Naive thymus-derived CD4-positive, alpha-beta T cell (primary cell): Measurements from ENCODE around the gene TULP1. TPM values are rescaled to one million over a fixed set of nuclear protein-coding genes. Genes with fewer than 3 reads are reported as not detected.
A peak's percentile ranks its signal among the peaks of the same experiment; 100 is the strongest.

Experiments used
- ATAC-seq: fragments of 150-1000 bp; cut with Tn5 transposase; 2 replicates; pipeline ENCODE4 v1.10.0; 2021; ENCODE audit warnings: mild to moderate bottlenecking, moderate library complexity
- CTCF ChIA-PET: fragments of 350-600 bp; sonication (Branson Sonifier 250); formaldehyde crosslinking; loops from one replicate; lab custom pipeline; 2021; ENCODE audit warnings: antibody characterized with exemption; lab: Charles Lee
- POLR2A ChIA-PET: fragments of 350-600 bp; sonication (Branson Sonifier 250); formaldehyde crosslinking; loops from one replicate; lab custom pipeline; 2021; ENCODE audit warnings: antibody characterized with exemption, inconsistent platforms; lab: Charles Lee
- DNase-seq, 9 donors: peaks; one replicate each; pipeline versions ENCODE4 v3.0.0 to v3.0.0-alpha.2; 2020 to 2022; ENCODE audit warnings: mixed read lengths in 1 of 9
- H3K27ac ChIP-seq: one replicate; pipeline ENCODE4 v1.7.0; 2013; ENCODE audit warnings: mild to moderate bottlenecking, low read depth, low read length, moderate library complexity
- H3K27me3 ChIP-seq, 2 donors: one replicate each; pipeline ENCODE4 v1.7.0; 2013; ENCODE audit warnings: low read length in 2 of 2, mild to moderate bottlenecking in 2 of 2, moderate library complexity in 2 of 2; ENCODE audit not compliant: control insufficient read depth in 2 of 2, insufficient read depth in 2 of 2
- H3K36me3 ChIP-seq, 3 experiments: 1 replicate in 2 of 3; 2 replicates in 1 of 3; pipeline ENCODE4 v1.7.0; 2013; ENCODE audit warnings: low read length in 3 of 3, mild to moderate bottlenecking in 3 of 3, moderate library complexity in 1 of 3; ENCODE audit not compliant: insufficient read depth in 3 of 3, control insufficient read depth in 2 of 3
- H3K4me1 ChIP-seq, 2 donors: one replicate each; pipeline ENCODE4 v1.7.0; 2013; ENCODE audit warnings: low read length in 2 of 2, mild to moderate bottlenecking in 2 of 2, moderate library complexity in 1 of 2; ENCODE audit not compliant: control insufficient read depth in 2 of 2, insufficient read depth in 2 of 2
- H3K4me3 ChIP-seq: 2 replicates; pipeline ENCODE4 v1.7.0; 2013; ENCODE audit warnings: mild to moderate bottlenecking, low read length
- H3K9me3 ChIP-seq, 3 experiments: 1 replicate in 2 of 3; 2 replicates in 1 of 3; pipeline ENCODE4 v1.7.0; 2013; ENCODE audit warnings: low read length in 3 of 3; ENCODE audit not compliant: control insufficient read depth in 2 of 3
- H3K27ac Mint-ChIP-seq, 9 donors: one replicate each; pipeline ENCODE4 v1.8.0; 2020 to 2022; ENCODE audit warnings: mixed read lengths in 9 of 9, mild to moderate bottlenecking in 8 of 9, moderate library complexity in 5 of 9, inconsistent platforms in 2 of 9
- H3K27me3 Mint-ChIP-seq, 5 donors: one replicate each; pipeline ENCODE4 v1.8.0; 2021 to 2022; ENCODE audit warnings: mixed read lengths in 5 of 5, mild to moderate bottlenecking in 1 of 5
- H3K36me3 Mint-ChIP-seq, 5 donors: one replicate each; pipeline ENCODE4 v1.8.0; 2020 to 2022; ENCODE audit warnings: mixed read lengths in 5 of 5, mild to moderate bottlenecking in 3 of 5, inconsistent platforms in 1 of 5
- H3K4me1 Mint-ChIP-seq, 7 donors: one replicate each; pipeline ENCODE4 v1.8.0; 2020 to 2022; ENCODE audit warnings: mixed read lengths in 7 of 7, mild to moderate bottlenecking in 3 of 7, inconsistent platforms in 1 of 7
- H3K4me3 Mint-ChIP-seq, 10 donors: one replicate each; pipeline ENCODE4 v1.8.0; 2020 to 2022; ENCODE audit warnings: mild to moderate bottlenecking in 10 of 10, mixed read lengths in 10 of 10, moderate library complexity in 6 of 10, inconsistent platforms in 2 of 10
- H3K9me3 Mint-ChIP-seq, 11 donors: one replicate each; pipeline ENCODE4 v1.8.0; 2020 to 2022; ENCODE audit warnings: mixed read lengths in 11 of 11, mild to moderate bottlenecking in 4 of 11, inconsistent platforms in 1 of 11, moderate library complexity in 1 of 11
- intact Hi-C, 2 donors: fragments of 100-400 bp; cut with micrococcal nuclease; formaldehyde crosslinking; loops; one replicate each; pipeline ENCODE4 v1.15.1; 2023
- polyA plus RNA-seq, 2 donors: library from polyadenylated mRNA; unstranded; fragments of 300-500 nt; fragmentation: Illumina TruSeq; gene quantifications; one replicate each; pipeline ENCODE4 v1.2.3, GENCODE V29; 2021
- total RNA-seq, 6 experiments: library from RNA in 5 of 6; stranded (reverse) in 5 of 6; gene quantifications; 1 replicate in 5 of 6; 2 replicates in 1 of 6; pipeline ENCODE4 v1.2.3 and lab custom pipeline; 2021 to 2026

TULP1 gene
- total and polyA plus RNA-seq, 7 experiments from 2014 or later: not detected

- POLR2A ChIA-PET: no interaction called here
- H3K27ac Mint-ChIP-seq: peak overlapping the region in 6 of 9 donors; percentile 1 to 66 (median 19)
- intact Hi-C loops: no loop called here
Observed at GRCh38 chr6:35494161-35494563, 18.5 kb downstream of the TULP1 start.

DNA sequence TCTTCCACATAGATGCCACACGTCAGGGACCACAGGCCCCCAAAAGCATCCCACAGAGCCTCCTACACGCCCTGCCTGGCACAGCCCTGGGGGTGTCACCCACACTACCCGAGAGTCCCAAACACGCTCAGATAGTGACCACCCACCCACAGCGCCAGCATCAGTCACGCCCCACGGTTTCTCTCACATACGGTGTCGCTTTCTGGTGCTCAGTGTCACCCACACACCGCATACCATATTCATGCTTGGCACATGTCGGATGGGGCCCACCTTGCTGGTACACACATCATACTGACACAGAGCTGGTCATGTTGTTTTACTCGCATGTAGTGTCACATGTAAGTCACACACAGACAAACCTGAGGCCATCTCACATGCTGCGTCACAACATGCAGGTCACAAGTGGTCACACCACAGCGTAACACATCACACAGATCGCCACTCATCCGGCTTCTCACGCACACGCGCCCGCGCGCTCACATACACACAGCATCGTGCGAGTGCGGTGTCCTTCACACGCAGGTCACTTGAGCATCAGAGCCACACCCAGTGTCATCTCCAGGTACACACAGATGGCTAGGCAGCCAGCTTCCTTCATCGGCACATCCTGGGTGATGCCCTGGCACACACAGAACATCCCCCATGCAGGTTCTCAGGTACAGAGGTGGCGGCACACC is 19.3 kb downstream of the TULP1 start:
- POLR2A ChIA-PET: no interaction called here
- no peaks in the 10 kb centered on the region for H3K27me3 ChIP-seq

More at GRCh38 chr6:35494161-35494563, 18.5 kb downstream of the TULP1 start:
- Histone ChIP-seq H3K27ac (no peak overlapping the region), H3K27me3 (peaks cover 0 to 4% of the 10 kb centered on the region in 2 donors), H3K4me3 (no peak overlapping the region), H3K4me1 (peaks cover 0 to 10% of the 10 kb centered on the region in 2 donors), H3K36me3 (no peaks in the 10 kb centered on the region), H3K9me3 (no peaks in the 10 kb centered on the region)
- peaks cover 0 to 3% (median 0%) of the 10 kb centered on the region in 5 donors for H3K36me3 Mint-ChIP-seq
- peaks cover 13 to 29% (median 22%) of the 10 kb centered on the region in 7 donors for H3K4me1 Mint-ChIP-seq
- CTCF ChIA-PET: no interaction called here
- H3K4me3 Mint-ChIP-seq: peak overlapping the region in 4 of 10 donors; percentile 0 to 12 (median 0)
- DNase-seq: no peak
- peak; percentile 7 for ATAC-seq
- peaks cover 0 to 39% (median 6%) of the 10 kb centered on the region in 5 donors for H3K27me3 Mint-ChIP-seq
- no peaks in the 10 kb centered on the region for H3K9me3 Mint-ChIP-seq

GRCh38 chr6:35492974-35493284 is 19.8 kb downstream of the TULP1 start:
- ChIA-PET POLR2A (no interaction called here), CTCF (no interaction called here)
- Mint-ChIP-seq H3K27ac (peak overlapping the region in 3 of 9 donors; percentile 19 to 59 (median 55)), H3K27me3 (peaks cover 0 to 27% (median 0%) of the 10 kb centered on the region in 5 donors), H3K4me1 (peaks cover 7 to 23% (median 16%) of the 10 kb centered on the region in 7 donors), H3K9me3 (no peaks in the 10 kb centered on the region), H3K36me3 (no peaks in the 10 kb centered on the region), H3K4me3 (no peak overlapping the region)
- DNase-seq (no peak), ATAC-seq (no peak)
- no peaks in the 10 kb centered on the region for H3K9me3 ChIP-seq
- no peak overlapping the region for H3K27ac ChIP-seq
- H3K27me3 ChIP-seq: no peaks in the 10 kb centered on the region
- H3K36me3 ChIP-seq: no peaks in the 10 kb centered on the region
- intact Hi-C loops: no loop called here
- peaks cover 0 to 4% of the 10 kb centered on the region in 2 donors for H3K4me1 ChIP-seq
- no peak overlapping the region for H3K4me3 ChIP-seq

More for the DNA sequence above, 19.3 kb downstream of the TULP1 start:
- ATAC-seq (no peak), DNase-seq (no peak)
- H3K27ac ChIP-seq: no peak overlapping the region
- no peaks in the 10 kb centered on the region for H3K36me3 ChIP-seq
- CTCF ChIA-PET: no interaction called here
- Mint-ChIP-seq H3K27ac (peak overlapping the region in 7 of 9 donors; percentile 1 to 66 (median 12)), H3K36me3 (peaks cover 0 to under 1% (median 0%) of the 10 kb centered on the region in 5 donors), H3K4me3 (peak overlapping the region in 2 of 10 donors; percentile 0 to 12), H3K4me1 (peaks cover 8 to 25% (median 18%) of the 10 kb centered on the region in 7 donors), H3K9me3 (no peaks in the 10 kb centered on the region), H3K27me3 (peaks cover 0 to 32% (median 2%) of the 10 kb centered on the region in 5 donors)
- intact Hi-C loops: no loop called here
- no peak overlapping the region for H3K4me3 ChIP-seq
- no peaks in the 10 kb centered on the region for H3K9me3 ChIP-seq
- H3K4me1 ChIP-seq: peaks cover 0 to 9% of the 10 kb centered on the region in 2 donors

- Histone ChIP-seq H3K27ac (no peak overlapping the region), H3K36me3 (no peaks in the 10 kb centered on the region), H3K27me3 (no peaks in the 10 kb centered on the region), H3K4me3 (no peak overlapping the region), H3K9me3 (no peaks in the 10 kb centered on the region), H3K4me1 (no peaks in the 10 kb centered on the region)
- H3K4me3 Mint-ChIP-seq: no peak overlapping the region
- ATAC-seq (no peak), DNase-seq (no peak)
- intact Hi-C loops: no loop called here
- POLR2A ChIA-PET: no interaction called here
- peaks cover 0 to 25% (median 0%) of the 10 kb centered on the region in 5 donors for H3K27me3 Mint-ChIP-seq
- H3K36me3 Mint-ChIP-seq: no peaks in the 10 kb centered on the region
- H3K4me1 Mint-ChIP-seq: peaks cover 7 to 23% (median 16%) of the 10 kb centered on the region in 7 donors
- H3K27ac Mint-ChIP-seq: peak overlapping the region in 2 of 9 donors; percentile 19 to 55
- CTCF ChIA-PET: no interaction called here
- peaks cover 0 to 3% (median 0%) of the 10 kb centered on the region in 11 donors for H3K9me3 Mint-ChIP-seq
Observed at GRCh38 chr6:35492258-35492973, 20.3 kb downstream of the TULP1 start.

DNA sequence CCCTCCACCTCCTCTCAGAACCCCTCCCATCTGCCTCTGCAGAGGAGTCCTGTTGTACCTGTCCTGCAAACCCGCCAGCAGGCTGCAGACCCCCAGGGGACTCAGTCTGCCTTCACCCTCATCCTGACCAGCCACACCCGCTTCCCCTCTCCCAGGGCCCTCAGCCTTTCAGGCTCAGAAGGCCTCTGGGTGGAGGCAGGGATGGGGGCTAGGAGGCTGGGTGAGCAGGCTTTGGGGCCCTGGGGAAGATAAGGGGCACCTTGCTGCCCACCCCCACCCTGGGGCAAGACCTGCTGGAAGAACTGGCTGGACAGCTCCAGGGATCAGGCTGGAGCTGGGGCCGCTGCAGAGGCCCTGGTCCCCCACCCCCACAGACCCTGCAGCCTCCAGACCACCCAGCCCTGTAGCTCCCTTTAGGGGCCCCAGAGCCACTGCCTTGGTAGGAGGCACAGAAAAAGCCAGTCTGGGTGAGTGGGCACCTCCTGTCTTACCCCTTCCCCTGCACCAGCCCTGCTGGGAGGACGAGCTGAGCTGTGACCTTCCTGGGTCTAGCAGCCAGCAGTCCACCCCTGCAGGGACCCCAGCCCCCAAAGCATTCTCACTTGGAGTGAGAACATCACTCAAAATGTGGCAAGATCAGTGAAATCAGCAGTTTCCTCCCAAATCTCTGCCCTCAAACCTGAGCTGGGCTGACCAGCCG is 21.0 kb downstream of the TULP1 start:
- Mint-ChIP-seq H3K4me1 (peaks cover 7 to 23% (median 16%) of the 10 kb centered on the region in 7 donors), H3K9me3 (peaks cover 0 to 3% (median 0%) of the 10 kb centered on the region in 11 donors), H3K36me3 (no peaks in the 10 kb centered on the region), H3K27me3 (peaks cover 0 to 25% (median 0%) of the 10 kb centered on the region in 5 donors), H3K4me3 (no peak overlapping the region), H3K27ac (peak overlapping the region in 1 of 9 donors; percentile 32)
- DNase-seq (no peak), ATAC-seq (no peak)
- ChIA-PET POLR2A (no interaction called here), CTCF (no interaction called here)
- Histone ChIP-seq H3K4me1 (no peaks in the 10 kb centered on the region), H3K27me3 (no peaks in the 10 kb centered on the region), H3K4me3 (no peak overlapping the region), H3K9me3 (no peaks in the 10 kb centered on the region), H3K27ac (no peak overlapping the region), H3K36me3 (no peaks in the 10 kb centered on the region)
- intact Hi-C loops: no loop called here

DNA sequence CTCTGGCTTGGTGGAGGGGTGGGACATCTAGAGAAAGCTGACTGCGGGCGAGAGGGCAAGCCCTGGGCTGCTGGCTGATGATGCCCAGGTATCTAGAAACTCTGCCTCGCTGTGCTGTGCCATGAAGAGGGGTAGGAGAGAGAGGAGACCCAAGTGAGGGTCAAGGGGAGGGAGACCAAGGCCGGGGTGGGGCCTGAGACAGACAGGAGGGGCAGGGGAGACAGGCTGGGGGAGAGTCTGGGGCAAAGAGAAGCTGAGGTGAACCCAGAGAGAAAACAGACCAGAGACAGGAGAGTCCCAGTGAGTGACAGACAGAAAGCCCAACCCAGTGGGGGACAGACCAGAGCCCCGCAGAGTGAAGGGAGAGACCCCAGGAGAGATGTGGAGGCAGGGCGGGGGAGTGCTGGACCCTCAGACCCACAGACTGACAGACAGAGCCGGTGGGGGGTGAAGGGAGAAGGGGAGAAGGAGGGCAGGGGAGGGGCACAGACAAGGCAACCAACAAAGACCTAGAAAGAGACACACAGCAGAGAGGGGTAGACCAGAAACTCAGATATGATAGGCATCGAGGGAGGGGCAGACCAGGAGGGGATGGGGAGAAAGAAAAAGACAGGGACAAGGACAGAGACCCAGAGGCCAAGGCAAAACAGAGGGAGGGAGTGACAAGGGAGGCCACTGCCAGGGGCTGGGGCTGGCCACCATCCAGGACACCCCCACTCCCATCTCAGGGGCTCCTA is 21.7 kb downstream of the TULP1 start:
- H3K4me3 ChIP-seq: no peak overlapping the region
- H3K27me3 ChIP-seq: no peaks in the 10 kb centered on the region
- no peak overlapping the region for H3K27ac ChIP-seq
- Mint-ChIP-seq H3K9me3 (peaks cover 0 to 3% (median 0%) of the 10 kb centered on the region in 11 donors), H3K4me3 (no peak overlapping the region), H3K4me1 (peaks cover 7 to 23% (median 15%) of the 10 kb centered on the region in 7 donors), H3K36me3 (no peaks in the 10 kb centered on the region), H3K27me3 (peaks cover 0 to 24% (median 0%) of the 10 kb centered on the region in 5 donors), H3K27ac (peak overlapping the region in 1 of 9 donors; percentile 73)
- no peaks in the 10 kb centered on the region for H3K4me1 ChIP-seq
- no peaks in the 10 kb centered on the region for H3K9me3 ChIP-seq
- ATAC-seq (no peak), DNase-seq (no peak)
- POLR2A ChIA-PET: no interaction called here
- H3K36me3 ChIP-seq: no peaks in the 10 kb centered on the region
- CTCF ChIA-PET: interaction anchor here (0.9 kb wide), 1 partner anchor 33 kb away, joined by 3 read pairs; no protein-coding TSS in a partner anchor
- intact Hi-C loops: no loop called here
